Upper lobe of left lung (tissue), 4 donors: ENCODE data around the gene SNX14.

Source experiments
- POLR2A ChIP-seq, 4 donors: fragments of 450-650 bp; IDR thresholded peaks; one replicate each; pipeline ENCODE4 v1.5.1; 2016 to 2017; ENCODE audit warnings: antibody characterized with exemption in 4 of 4, mild to moderate bottlenecking in 2 of 4
- TF ChIP-seq, protein P1 (sequence below), 6 experiments: fragments of 450-650 bp in 4 of 6; fragments of 200-600 bp in 2 of 6; sonication (generic) in 2 of 6; IDR thresholded peaks; one replicate each; pipeline ENCODE4 v1.5.1; 2016 to 2019; ENCODE audit warnings: antibody characterized with exemption in 6 of 6

GRCh38 chr6:85610182-85610895, 16.7 kb upstream of the SNX14 start:
- TF ChIP-seq, protein P1, sequence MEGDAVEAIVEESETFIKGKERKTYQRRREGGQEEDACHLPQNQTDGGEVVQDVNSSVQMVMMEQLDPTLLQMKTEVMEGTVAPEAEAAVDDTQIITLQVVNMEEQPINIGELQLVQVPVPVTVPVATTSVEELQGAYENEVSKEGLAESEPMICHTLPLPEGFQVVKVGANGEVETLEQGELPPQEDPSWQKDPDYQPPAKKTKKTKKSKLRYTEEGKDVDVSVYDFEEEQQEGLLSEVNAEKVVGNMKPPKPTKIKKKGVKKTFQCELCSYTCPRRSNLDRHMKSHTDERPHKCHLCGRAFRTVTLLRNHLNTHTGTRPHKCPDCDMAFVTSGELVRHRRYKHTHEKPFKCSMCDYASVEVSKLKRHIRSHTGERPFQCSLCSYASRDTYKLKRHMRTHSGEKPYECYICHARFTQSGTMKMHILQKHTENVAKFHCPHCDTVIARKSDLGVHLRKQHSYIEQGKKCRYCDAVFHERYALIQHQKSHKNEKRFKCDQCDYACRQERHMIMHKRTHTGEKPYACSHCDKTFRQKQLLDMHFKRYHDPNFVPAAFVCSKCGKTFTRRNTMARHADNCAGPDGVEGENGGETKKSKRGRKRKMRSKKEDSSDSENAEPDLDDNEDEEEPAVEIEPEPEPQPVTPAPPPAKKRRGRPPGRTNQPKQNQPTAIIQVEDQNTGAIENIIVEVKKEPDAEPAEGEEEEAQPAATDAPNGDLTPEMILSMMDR (IDR thresholded peaks at IDR 0.05) = no peak
- no peak for TF ChIP-seq POLR2A (IDR thresholded peaks at IDR 0.05)
